EL (cell line): ENCODE results near the gene OR52B2.
"Not testable (repeated sequence)": the region's sequence is repeated elsewhere in the genome, so short reads cannot be mapped to it uniquely, and the experiment has no call there.

Experiments
- DNase-seq: peaks from one replicate; pipeline ENCODE4 v3.0.0-alpha.2; 2016

Gene OR52B2

DNA sequence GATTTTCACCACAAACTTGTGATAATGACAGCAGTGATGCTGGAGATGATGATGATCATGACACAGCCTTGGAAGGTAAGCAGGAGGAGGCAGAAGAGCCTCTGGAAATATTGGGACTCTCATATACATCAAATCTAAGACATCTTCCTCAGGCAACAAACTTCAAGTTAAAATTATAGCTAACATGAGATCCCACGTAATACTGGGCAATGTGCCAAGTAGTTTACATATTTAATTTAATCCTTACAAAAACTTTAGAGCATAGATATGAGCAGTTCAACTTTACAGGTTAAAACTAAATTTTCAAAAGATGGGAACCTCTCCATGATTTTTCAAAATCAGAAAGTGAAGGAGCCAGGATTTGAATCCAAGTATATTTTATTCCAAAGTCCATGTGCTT lies 19.0 kb downstream of the OR52B2 start:
- DNase-seq, result no peak

DNA sequence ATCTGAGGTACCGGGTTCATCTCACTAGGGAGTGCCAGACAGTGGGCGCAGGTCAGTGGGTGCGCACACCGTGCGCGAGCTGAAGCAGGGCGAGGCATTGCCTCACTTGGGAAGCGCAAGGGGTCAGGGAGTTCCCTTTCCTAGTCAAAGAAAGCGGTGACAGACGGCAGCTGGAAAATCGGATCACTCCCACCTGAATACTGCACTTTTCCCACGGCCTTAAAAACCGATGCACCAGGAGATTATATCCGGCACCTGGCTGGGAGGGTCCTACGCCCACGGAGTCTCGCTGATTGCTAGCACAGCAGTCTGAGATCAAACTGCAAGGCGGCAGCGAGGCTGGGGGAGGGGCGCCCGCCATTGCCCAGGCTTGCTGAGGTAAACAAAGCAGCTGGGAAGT lies 26.4 kb downstream of the OR52B2 start:
- not testable (repeated sequence) for DNase-seq

DNA sequence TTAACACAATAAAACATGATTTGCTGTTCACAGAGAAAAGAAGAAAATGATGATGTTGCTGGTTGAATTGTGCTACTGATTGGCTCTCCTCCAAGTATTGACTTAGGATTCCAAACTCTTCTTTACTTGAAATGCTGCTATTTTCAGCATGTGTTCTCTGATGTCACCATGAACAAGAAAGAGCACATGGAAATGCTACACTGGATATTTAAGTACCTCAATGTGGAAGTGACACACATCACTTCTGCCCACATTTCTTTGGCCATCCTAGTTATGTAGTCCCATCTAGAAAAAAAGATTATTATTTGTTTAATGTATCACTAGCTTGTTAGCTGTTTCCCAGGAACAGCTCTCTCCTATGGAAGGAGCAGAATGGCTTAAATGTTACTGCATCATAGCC lies 27.2 kb downstream of the OR52B2 start:
- DNase-seq, result no peak

DNA sequence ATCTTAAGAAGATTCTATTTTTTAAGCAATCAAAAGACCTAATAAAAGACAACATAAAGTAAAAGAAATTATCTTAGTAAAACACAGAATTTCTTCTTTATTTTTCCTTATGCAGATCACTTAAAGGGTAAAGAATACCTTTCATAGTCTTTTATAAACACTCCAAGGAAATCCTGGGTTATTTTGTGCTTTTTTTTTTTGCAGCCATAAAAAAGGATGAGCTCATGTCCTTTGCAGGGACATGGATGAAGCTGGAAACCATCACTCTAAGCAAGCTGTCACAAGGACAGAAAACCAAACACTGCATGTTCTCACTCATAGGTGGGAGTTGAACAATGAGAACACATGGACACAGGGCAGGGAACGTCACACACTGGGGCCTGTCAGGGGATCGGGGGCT lies 34.2 kb downstream of the OR52B2 start:
- DNase-seq, result not testable (repeated sequence)

DNA sequence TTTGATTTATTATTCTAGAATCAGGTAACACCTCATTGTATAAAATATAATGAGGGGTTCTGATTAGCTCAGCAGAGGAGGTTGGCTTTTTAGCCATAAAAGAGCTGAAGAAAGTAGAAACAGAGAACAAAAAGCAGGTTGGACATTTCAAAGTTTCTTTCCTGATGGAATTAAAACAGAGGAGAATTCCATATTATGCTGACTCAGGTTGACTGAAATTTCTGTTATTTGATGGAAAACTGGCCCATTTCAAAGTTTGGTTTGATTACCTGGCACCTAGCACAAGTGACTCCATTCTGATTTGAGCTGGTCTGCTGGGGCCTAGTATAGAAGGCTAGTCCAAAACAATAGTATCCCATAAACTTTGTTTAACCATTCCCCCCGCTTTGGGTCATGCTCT lies 37.7 kb downstream of the OR52B2 start:
- no peak for DNase-seq

DNA sequence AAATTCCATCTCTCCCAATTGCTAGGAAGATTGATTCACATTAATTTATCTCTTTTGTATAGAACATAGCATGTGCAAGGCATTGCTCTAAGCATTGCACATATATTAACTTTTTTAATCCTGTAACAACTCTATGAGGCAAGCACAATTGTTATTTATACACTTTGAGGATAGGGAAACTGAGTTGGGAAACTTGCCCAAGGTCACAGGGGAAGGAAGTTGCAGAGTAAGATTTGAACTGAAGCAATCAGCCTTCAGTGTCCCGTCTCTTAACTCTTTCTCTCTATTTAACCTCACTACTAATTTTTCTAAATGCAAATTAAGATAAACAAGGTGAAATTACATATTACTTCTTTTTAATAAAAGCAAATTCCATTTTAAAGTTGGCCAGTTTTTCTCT lies 40.5 kb downstream of the OR52B2 start:
- no peak for DNase-seq

DNA sequence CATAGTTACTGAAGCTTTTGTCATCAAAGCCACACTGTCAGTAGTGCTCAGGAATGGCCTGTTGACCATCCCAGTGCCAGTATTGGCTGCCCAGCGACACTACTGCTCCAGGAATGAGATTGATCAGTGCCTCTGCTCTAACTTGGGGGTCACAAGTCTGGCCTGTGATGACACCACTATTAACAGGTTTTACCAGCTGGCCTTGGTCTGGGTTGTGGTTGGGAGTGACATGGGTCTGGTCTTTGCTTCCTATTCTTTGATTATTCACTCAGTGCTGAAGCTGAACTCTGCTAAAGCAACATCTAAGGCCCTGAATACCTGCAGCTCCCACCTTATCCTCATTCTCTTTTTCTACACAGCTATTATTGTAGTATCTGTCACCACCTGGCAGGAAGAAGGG lies 41.1 kb downstream of the OR52B2 start:
- no peak for DNase-seq

DNA sequence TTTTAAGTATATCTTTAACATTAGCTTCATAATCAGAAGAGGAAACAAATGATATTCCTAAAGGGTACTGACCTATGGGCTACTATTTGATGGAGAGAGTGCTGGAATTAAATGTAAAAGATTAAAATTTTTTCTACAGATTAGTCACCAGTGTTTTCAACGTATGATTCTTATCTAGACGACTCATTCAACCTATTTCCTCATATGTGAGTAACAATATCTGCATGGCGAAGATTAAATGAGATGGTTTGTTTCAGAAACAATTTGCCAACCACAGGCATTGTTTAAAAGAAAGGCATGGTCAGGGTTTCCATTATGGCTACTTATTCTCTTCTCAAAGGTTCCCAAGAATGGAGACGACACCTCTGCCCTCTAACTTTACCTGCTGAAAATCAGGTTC lies 42.2 kb downstream of the OR52B2 start:
- no peak for DNase-seq

DNA sequence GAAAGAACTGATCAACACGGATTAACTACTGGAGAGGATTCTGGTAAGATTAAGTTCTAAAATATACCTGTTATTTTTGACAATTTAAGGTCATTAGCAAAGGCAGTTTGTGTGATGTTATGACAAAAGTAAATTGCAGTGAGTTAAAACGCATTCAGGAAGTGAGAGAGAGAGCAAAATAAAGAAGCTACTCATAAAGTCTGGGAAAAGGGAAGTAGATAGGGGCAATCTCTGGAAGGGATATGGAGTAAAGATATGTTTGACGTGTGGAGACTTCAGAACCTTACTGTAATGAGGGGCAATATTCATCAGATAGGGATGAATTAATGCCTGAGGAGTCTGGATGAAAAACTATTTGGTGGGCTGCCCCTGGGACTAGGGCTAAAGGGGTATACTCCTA lies 45.9 kb downstream of the OR52B2 start:
- DNase-seq, result no peak
